Fibroblast of skin of scalp (primary cell): ENCODE measurements around the gene SPACA4.
A peak's percentile ranks its signal among the peaks of the same experiment; 100 is the strongest.

ENCODE experiments used
- DNase-seq: peaks from one replicate; pipeline ENCODE4 v3.0.0-alpha.2; 2013

SPACA4 gene

DNA sequence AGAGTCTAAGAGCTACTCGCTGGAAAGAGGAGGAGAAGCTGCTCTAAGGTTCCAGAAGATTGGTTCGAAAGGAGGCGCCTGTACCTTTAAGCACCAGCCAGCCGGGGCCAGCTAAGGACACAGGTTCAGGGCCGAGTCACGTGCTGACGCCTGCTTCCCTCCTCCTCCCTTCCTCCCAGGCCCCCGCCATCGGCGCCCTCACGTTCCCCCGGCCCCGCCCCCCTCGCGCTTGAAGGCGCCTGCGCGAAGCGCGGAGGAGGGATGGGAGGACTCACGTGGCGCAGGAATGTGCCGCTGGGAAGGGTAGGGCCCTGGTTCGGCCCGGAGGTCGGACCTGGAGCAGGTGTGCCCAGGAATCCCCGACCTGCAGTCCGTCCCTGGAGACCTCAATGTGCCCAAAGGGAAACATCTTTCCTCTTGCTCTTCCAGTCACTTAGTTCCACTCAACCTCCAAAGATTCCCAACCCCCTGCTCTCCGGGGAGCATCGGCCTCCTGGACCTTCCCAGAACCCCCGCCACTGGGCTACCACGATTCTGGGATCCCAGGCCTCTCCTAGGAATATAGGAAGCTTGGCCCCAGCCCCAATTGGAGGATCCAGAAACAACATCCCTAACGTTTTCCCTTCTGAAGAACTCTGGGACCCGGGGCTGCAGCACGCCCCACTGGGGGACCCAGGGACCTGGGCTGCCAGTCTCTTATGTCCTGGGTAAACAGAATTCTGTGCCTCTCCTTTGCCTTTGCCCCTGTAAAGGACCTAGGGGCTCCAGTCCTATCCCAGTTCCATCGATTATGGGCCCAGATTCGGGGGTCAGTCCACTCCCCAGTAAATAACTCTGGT lies 28.1 kb downstream of the SPACA4 start:
- DNase-seq: peak; percentile 95

DNA sequence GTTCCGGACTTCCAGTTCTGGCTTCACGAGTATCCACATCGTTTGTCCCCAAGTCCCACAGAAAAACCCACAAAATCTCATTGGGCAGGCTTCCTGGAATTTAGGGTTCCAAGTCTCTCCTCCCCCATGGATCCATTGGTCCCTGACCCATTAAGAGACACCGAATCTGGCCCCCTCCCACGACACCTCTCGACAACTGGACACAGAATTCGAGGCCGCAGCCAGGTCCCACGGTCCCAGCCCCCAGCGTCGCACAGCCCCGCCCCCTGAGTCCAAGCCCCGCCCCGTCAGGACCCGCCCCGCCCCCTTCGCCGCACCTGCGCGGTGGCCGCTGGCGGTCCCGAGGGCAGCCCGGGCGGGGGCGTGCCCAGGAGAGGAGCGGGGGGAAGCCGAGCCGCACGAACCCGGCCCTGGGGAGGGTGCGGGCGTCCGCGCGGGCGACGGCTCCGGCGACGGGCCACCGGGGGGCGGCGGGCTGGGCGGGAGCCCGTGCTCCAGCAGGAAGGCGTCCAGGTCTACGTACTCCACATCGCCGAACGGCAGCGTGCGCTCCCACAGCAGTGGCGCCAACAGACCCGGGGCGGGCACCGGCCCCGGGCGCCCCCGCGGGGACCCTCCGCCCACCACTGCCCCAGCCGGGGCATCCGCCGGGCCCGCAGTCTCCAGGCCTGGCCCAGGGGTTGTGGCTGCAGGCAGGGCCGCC lies 28.9 kb downstream of the SPACA4 start:
- DNase-seq: no peak

DNA sequence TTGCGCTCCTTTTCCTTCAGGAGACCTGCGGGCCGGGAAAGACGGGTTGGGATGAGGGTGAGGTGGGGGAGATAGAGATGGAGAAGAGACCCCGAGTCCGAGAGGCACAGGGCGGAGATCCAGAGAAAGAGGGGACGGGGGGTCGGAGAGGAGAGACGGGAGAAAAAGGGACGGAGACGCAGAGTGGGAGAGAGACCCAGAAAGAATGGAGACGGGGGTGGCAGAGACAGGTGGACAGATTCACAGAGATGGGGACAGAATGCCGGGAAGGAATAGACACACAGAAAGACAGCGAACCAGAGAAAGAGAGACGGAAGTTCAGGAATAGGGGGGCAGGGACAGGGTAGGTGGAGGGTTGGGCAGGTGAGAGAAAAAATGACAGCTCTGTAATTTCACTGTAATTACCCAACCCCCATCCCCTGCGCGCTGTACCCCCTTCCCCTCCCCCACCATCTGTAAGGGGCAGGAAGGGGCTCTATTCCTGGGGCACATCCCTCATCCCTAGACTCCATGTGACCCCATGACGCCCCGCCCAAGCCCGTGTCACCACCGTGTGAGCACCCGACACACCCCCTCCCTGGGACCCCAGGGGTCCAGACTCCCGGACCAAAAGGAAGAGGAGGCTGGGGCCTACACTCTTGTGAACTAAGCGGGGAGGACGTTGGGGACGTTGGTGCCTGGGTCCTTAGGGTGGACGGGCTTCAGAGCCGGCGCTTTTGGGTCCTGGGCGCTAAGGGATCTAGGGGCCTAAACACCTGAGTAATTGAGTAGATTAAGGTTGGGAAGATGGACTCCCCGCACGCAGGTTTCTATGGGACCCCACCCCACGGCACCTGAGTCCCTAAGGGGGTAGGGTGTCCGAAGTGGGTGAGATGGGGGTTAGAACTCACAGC lies 29.7 kb downstream of the SPACA4 start:
- DNase-seq: no peak

DNA sequence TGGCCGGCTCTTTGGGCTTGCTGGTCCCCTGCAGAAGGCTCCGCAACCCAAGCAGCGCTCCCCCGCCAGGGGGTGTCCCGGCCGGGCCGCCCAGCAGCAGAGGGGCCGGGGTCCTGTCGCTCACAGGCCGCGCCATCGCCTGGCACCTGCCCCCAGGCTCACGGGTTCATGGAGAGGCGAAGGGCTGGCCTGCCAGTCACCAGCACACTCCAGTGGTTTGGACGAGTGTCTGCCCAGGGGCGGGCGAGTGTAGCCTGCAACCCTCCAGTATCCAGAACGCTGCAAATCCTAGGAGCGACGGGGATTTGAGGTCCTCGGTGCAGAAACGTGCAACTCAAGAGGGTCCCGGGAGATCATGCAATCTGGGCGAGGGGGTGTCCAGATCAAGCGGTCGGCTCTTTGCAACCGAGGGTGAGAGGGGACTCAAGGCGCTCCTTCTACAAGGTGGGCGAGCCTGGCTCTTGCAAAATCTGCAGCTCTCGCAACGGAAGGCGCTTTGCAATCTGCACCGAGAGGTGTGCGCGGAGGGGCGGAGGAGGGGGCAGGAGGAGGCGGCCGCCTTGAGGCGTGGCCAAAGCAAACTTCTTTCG lies 30.4 kb downstream of the SPACA4 start, which contains the start of gene DBP:
DBP (minus strand) TSS at position 521 of the 590 bp plus-strand sequence; CDS start at position 136, 385 bp downstream.
- DNase-seq: no peak

DNA sequence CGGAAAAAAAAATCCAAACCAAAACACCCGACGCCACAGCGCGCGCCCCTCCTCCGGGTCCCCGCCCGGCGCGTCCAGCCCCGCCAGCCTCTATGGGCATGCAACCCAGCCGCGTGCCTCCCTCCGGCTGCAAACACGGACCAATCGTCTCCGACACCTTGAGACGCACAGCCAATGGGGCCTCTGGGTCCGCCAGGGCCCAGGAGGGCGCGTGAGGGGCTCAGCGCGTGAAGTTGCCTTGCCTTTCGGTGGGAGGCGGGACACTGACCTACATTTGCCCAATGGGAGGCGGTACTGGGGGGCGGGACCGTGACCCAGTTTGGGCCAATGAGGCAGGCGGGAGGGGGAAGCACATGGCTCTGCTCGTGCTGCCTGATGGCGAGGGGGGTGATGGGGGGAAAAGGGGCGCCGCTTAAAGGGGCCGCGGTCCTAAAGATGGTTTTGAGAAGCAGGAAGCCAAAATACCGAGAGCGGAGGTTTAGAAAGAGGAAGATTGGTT lies 31.0 kb downstream of the SPACA4 start:
- peak; percentile 99 for DNase-seq

DNA sequence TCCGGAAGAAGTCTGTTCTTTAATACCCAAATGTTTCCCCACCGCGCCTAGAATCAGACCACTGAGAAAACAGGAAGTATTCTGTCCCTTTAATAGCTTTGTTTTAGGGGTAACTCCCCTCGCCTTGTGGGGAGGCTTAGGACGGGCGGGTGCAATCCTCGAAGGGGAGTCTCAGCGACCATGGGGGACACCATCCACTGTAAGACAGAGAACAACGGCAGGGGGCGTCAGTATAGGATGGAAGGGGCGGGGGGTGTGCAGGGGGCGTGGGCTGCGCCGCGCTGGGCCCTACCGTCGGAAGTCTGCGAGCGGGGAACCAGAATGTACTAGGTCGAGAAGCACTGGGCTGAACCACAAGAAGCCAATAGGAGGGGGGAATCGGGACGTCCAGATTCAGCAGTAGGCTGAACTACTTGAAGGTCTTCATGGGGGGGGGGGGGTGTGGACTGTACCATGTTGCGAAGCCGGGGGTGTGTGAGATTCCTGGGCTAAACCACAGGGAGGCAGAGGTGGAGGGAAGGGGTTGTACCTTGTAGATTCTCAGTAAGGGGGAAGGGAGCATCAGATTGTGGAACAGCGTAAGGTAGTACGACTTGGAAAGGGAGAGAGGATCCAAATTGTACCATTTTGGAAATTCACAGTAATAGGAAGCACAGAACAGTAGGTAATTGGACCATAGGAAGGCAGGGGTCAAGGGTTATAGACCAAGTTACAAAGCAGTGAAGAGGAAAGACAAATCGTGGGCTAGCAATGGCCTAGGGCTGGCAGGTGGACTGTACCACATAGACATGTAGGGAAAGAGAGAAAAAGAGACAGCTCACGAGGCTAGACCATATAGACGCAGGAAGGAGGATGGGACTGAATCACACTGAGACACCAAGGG lies 31.6 kb downstream of the SPACA4 start:
- peak; percentile 94 for DNase-seq

DNA sequence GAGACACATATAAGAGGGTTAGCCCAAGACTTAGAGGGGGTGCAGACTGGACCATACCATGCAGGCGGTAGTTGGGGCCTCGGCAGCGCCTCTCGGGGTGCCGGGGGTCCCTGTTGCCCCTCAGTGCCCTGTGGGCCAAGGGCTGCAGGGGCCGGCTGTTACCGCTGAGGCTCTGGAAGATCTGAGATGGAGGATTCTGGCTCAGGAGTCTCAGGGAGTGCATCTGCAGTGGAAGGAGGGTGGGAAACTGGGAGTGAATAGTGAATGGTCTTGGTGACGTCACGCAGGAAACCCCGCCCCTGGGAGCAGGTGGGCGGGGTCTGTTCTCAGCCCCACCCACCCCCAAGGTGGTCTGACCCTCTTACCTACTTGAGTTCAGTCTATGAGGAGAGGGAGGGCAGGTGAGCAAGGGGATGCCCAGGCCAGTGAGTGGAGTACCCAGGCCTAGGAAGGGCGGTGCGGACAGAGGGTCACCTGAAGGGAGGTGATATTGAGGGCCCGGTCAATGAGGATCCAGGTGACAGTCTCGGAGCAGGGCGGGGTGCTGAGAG lies 32.4 kb downstream of the SPACA4 start:
- no peak for DNase-seq

DNA sequence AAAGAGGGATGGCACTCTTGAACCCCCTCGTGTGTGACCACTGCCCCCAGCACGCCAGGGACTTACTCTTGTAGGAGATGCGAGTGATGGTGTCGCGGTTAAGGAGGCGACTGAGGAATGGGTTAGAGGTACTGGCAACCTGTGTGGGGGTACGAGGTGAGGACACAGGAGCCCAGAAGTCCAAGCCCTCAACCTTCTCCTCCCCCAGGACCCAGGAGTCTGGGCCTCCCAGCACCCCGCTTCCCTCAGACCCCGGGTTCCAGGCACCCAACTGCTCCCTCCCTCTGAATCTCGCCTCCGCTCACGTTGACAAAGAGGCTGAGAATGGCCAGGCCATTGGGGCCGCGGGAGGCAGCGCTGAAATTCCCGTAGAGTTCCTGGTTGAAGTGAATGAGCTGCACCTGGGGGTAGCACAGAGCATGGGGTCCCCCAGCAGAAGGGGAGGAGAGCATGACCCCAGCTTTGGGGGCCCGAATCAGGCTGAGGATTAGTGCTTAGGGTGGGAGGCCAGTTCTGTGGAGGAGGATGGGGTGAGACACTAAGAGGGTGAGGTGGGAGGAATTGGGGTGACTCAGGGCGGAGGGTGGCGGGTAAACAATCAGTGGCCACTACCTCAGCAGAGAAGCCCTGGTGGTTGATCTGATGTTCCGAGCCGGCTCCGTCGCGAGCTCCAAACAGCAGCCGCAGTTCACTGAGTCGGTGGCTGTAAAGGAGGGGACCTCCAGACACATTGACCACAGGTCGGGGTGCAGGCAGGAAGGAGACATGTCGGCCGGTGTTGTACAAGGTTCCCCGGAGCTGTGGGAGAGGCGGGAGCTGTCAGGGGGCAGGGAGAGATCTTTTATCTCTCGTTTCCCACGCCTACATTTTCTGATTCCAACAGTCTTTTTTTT lies 33.2 kb downstream of the SPACA4 start:
- no peak for DNase-seq

DNA sequence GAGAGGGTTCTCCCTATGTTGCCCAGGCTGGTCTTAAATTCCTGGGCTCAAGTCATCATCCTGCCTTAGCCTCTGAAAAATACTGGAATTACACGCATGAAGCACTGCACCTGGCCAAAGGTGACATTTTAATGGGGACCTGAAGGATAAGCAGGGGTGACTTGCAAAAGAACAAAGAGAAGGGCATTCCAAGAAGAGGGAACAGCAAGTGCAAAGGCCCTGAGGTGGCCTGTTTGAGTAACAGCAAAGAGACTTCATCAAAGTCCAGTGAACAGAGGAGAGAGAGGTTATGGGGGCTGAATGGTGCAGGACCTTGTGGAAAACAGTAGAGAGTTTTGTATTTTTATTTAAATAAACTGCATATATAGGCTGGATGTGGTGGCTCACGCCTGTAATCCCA lies 35.3 kb downstream of the SPACA4 start:
- DNase-seq: no peak

DNA sequence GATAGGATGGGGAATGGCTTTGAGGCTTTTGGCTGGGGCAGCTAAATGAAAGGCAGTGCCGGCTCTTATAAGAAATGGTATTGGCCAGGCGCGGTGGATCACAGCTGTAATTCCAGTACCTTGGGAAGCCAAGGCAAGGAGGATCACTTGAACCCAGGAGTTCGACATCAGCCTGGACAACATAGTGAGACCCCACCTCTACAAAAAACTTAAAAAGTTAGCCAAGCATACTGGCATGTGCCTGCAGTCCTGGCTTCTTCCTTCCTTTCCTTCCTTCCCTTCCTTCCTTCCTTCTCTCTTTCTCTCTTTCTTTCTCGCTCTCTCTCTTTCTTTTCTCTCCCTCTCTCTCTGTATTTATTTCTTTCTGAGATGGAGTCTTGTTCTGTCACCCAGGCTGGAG lies 36.3 kb downstream of the SPACA4 start:
- no peak for DNase-seq

DNA sequence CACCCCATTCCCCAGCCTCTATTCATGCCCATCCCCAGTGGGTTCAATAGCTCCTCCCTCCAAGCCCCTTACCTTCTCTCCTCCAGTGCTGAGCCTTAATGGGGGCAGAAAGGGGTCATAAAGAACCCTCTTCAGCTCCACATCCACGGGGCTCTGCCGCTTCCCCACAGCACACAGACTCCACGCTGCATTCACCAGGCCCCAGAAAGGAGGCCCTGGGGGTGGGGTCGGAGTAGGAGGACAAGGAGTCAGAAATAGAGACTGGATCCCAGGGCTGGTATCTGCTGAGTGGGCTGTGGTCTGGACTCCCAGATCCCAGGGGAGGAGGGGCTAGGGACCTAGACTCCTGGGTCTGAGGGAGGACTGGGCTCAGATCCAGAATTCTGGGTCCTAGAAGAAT lies 37.8 kb downstream of the SPACA4 start:
- DNase-seq: no peak

DNA sequence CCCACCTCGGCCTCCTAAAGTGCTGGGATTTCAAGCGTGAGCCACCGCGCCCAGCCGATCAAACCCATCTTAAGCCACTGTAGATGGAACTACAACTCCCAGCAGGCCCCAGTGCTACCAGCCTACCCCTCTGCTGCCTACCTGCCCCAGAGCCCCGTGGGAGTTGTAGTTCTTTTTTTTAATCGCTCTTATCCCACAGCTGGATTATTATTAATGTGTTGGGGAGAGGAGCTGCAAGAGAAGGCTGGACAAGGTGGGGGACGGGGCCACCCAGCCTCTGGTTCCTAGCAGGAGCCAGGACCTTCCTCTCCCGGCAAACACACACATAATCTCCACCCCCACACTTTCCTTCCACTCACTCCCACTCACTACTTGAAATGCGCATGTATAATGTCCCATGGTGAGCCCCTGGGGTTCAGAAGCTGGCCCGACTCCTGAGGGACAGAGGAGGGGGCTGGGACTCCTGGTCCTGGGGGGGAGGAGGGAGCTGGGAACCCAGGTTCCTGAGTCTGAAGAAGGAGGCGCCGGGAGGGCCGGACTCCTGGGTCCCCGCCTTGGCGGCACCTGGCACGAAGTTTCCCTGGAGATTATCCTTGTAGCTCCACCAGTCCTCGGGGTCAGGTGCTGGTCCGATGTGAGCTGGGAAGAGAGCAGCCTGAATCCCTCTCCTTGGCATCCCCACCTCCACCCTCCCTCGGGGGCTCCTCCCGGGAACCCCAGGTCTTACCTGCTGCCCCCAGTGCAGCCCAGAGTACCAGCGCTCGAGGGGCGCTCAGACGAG lies 38.5 kb downstream of the SPACA4 start:
- peak; percentile 70 for DNase-seq

DNA sequence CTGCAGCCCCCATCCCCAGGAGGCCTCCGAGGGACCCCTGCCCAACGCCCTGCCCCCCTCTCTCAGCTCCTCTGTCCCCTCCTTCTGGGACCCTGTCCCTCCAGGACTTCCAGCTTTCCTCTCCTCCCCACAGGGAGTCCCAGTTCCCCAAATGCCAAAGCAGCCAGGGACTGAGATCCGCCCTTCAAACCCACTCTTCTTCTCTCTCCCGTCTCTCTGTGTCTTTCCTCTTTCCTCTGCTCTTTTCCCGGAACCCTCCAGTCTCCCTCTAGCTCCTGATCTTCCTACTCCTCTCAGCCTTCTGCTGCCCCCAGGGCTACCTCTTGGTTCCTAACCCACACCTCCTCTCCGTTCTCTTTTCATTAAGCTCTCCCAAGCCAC lies 39.1 kb downstream of the SPACA4 start:
- no peak for DNase-seq

DNA sequence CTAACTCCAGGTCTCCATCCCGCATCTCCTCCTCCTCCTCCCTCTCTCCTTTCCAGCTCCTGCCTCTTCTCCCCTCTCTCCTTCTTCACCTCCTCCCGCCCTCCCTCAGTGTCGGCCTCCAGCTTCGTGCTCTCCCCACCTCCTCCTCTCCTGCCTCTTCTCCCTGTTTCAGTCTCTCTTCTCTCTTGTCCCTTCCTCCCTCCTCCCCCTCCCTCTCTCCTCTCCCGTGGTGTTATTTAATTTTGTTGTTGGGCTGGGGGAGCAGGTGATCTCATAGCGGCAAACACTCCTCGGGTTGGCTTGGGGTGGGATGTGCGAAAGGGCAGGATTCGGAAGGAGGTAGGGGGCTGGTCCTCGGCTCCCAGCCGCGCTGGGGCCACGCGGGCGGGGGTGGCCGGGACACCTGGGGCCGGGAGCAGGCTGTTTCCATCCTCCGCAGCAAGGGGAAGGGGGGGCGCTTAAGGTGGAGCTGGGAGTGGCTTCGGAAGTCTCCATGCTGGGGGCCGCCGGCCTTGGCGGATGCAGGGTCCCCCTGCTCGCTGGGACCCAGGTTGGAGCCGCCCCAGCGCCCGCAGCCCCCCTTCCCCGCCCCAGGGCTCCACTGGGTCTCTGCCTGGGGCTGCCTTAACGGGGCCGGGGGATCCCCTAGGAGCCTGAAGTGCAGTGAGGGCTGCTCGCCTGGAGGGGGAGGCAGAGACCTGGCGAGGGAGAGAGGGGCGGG lies 39.6 kb downstream of the SPACA4 start, which contains the start of gene CA11:
CA11 (minus strand) TSS at position 187 of the 721 bp plus-strand sequence. CDS start 555 bp downstream, outside the sequence.
- DNase-seq: peak; percentile 83

DNA sequence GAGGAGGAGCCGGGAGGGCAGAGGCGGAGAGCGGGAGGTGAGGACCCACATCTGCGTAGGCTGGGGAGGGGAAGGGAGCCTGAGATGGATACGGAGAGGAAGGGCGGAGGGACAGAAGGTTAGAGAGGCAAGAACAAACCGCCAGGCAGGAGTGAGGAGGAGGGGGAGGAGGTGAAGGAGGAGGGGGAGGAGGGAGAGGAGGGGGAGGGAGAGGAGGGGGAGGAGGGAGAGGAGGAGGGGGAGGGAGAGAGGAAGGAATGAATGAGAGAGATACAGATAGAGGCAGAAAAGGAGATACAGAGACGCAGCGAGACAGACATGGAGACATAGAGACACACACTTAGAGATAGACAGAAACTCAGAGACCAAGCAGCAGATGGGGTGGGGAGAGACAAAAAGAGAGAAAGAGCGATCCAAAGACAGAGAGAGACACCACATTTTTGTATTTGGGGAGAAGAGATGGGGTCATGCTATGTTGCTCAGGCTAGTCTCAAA lies 40.2 kb downstream of the SPACA4 start:
- no peak for DNase-seq

DNA sequence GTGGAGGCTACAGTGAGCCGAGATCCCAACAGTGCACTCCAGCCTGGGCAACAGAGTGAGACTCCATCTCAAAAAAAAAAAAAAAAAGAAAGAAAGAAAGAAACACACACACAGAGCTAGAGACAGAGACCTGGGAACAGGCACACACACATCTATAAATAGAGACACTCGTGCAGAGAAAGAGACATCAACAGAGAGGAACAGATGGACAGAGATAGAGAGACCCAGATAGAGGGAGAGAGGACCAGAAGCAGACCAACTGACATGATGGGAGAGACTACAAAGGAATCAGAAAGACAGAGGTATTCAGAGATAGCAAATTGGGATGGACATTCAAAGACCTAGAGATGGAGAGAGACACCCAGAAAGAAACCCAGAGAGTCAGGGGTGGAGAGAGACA lies 41.6 kb downstream of the SPACA4 start:
- no peak for DNase-seq

DNA sequence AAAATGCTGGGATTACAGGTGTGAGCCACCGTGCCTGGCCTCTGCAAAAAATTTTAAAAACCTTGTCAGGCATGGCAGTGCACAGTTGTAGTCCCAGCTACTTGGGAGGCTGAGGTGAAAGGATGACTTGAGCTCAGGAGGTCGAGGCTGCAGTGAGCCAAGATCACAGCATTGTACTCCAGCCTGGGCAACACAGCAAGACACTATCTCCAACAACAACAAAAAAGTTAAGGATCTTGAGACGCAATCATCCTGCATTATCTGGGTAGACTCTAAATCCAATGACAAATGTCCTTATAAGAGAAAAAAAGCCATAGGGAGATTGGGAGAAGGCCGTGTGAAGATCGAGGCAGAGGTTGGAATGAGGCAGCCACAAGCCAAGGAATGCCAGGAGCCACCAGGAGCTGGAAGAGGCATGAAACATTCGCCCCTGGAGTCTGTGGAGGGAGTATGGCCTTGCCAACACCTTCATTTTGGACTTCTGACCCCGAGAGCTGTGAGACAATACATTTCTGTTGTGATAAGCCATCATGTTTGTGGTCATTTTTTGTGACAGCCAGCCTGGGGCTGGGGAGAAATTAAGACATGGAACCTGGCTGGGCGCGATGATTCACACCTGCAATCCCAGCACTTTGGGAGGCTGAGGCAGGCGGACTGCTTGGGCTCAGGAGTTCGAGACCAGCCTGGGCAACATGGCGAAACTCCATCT lies 44.6 kb downstream of the SPACA4 start:
- DNase-seq: no peak
